Brain pericyte (primary cell): ENCODE measurements around the gene PSME4.
"Not testable (repeated sequence)": the region's sequence is repeated elsewhere in the genome, so short reads cannot be mapped to it uniquely, and the experiment has no call there.

Experiments
- DNase-seq: peaks from one replicate; pipeline ENCODE4 v3.0.0-alpha.2; 2012; ENCODE audit warnings: low read depth, low spot score

Gene PSME4

DNA sequence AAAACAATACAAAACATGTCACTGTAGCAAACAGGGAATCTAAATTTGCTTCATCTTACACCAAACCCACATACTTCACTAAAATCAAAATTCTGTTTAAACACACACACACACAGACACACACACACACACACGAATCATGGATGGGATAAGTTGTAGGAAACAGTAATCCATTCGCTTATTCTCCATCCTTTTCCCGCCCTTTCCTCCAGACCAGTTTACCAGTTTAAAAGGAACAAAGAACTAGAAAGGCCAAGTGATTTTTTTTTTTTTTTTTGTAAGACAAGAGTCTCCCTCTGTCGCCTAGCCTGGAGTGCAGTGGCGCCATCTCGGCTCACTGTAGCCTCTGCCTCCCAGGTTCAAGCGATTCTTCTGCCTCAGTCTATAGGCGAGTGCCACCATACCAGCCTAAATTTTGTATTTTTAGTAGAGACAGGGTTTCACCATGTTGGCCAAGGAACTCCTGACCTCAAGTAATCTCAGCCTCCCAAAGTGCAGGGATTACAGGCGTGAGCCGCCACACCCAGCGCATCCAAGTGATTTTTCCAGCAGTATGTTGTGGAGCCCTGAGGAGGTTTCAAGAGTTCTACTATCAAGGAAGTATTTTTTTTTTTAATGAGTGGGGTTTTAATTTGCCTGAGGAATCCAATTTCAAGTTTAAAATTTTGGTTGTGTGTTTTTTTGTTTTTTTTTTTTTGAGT, 5.7 kb downstream of the PSME4 start:
- DNase-seq: no peak

DNA sequence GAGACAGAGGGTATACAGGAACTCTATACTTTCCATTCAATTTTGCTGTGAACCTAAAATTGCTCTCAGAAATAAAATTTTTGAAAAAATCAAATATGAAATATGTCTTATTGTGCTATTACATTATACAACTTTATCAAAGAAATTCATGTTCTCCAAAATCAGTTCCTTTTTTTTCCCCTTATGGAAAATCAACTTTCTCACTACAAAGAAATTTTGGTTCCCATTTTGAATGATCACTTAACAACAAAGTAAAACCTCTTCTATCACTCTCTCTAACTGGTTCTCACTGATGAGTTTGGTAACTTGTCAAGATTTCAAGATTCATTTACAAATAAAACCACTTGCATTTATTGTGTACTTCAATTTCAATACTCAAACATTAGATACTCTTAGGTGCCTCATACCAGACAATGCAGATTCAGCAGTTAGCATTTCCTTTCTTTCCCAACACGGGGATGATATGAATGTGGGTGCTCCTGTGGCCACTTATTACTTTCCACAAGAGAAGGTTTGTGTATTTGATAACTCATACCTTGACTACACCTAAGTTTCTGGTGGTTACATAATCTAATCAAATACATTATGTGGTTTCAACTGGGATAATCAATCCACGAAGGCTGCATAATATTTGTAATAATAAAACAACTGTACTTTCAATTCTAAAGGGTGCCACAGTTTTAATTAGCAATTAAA, 6.4 kb downstream of the PSME4 start:
- no peak for DNase-seq

DNA sequence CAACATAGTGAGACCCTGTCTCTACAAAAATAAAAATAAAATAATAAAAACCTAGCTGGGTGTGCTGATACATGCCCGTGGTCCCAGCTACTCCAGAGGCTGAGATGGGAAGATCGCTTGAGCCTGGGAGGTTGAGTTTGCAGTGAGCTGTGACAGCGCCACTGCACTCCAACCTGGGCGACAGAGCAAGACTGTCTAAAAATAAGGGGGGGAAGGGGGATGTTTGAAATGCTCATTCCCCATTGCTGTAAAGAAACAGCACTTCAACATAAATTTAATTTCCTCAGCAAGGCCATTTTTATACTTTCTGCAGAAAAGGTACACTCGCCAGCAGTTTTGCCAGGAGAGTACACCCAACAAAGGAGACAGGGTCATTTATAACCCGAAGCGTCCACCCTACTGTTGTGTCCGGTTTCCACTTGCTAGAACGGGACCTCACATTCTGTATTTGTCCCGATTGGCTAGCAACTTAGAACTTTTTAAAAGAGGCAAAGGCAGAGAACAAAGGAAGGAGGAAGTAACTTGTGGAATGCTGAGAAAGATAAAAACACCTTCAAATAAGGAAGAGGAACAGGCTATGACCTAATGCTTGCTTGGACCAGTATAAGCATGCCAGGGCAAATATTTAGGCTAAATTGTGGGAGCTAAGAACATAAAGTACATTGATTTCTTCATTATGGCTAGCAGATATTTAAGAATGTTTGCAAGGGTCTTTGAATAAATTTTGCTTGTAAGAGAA, 9.1 kb downstream of the PSME4 start:
- not testable (repeated sequence) for DNase-seq

DNA sequence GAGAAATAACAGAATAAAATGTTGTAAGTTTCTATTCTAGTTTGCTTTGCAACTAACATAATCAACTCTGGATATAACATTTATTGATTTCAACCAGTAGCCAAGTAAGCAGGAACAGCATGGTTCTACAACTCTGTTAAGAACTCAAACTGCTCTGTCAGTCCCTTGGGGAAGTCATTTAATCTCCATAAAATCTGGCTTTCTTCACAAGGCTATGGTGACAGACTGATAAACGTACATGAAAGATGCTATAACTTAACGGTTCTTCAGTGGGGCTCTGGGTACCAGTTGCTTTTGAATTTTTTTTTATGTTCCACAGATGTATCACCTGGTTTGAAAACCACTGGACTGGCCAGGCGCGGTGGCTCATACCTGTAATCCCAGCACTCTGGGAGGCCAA, 10.3 kb downstream of the PSME4 start:
- DNase-seq: no peak

DNA sequence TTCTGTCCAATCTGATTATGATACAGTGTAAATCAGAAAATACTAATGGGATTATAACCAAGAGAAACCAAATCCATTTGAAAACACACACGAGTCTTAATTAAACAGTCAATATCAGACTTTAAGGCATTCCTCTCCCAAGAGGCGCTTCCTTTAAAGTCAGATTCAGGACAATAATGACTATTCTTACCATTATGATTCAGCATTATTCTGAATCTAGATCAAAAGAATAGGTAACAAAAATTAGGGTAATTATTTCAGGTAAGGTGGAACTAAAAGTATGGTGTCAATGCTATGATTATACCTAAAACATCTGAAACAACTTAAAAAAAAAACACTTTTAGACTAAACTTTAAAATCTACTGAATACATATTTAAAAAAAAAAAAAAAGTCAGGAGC, 12.3 kb downstream of the PSME4 start:
- DNase-seq: no peak

DNA sequence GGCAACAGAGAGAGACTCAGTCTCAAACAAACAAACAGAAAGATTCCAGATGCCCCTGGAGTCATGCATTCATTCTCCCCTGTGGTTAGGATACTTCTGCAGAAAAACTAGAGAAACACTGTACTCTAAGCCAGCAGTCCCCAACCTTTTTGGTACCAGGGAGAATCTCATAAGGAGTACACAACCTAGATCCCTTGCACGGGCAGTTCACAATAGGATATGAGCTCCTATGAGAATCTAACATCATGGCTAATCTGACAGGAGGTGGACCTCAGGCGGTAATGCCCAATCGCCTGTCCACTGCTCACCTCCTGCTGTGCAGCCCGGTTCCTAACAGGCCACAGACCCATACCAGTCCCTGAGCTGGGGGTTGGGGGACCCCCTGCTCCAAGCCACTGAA, 18.3 kb downstream of the PSME4 start:
- DNase-seq: no peak

DNA sequence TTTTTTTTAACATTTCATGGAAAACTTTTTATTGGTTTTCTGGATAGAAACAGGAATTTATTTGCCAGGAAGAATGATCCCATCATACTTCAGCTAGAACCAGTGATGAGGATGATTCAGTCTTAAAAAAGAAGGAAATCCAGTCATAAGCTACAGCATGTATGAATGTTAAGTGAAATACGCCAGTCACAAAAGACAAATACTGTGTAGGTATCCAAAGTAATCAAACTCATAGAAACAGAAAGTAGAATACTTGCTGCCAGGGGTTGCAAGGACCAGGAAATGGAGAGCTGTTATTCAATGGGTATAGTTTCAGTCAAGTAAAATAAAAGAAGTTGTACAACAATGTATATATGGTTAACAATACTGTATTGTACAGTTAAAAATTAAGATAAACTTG, 21.3 kb downstream of the PSME4 start:
- no peak for DNase-seq

DNA sequence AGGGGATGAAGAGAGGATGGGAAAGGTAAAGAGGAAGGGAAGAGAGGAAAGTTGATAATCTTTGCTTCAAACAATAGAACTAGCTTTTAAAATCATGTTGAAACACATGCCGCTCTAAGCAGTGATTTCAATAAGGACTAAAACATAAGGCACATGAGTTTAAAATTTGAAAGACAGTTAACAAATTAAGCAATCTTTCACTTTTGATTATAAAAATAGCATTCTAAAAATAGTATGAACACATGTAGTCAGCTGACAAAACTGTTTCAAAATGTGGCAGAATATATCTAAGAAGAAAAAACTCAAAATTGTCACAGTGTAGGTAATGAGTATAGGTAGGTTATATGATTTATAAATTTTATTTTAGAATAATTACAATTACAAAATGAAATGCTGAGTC, 25.3 kb downstream of the PSME4 start:
- no peak for DNase-seq

DNA sequence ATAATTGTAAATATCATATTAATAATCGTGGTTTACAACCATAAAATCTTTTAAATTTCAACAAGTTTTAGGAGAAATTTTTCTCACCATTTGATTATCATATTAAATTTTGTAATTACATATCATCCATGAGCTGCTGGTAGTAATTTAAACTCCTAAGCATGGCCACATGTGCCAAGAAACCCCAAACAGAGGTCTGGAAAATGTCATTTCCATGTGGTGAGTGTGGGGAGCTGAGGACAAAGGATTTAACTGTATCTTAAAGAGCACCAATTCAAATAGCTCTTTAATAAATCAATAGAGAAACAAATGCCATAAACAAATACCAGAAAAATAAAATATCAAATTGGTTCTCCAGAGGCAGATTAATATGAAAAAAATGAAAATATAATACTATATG, 26.3 kb downstream of the PSME4 start:
- DNase-seq: no peak

DNA sequence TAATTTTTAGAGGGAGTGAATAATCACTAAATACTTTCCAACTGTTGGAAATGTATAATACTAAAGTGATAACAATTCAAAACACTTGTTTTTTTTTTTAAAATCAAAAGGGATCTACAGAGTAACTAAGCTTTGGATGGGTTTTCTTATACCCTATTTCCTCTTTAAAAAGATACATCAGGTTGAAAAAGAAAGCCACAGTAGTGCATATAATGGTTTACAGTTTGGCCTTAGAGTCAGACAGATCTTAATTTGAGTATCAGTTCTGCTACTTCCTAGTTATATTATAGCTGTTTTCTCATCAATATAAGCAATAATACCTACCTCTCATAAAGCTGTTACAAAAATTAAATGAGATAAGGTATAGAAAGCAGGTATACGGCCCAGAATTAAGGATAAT, 28.5 kb downstream of the PSME4 start:
- DNase-seq: no peak

DNA sequence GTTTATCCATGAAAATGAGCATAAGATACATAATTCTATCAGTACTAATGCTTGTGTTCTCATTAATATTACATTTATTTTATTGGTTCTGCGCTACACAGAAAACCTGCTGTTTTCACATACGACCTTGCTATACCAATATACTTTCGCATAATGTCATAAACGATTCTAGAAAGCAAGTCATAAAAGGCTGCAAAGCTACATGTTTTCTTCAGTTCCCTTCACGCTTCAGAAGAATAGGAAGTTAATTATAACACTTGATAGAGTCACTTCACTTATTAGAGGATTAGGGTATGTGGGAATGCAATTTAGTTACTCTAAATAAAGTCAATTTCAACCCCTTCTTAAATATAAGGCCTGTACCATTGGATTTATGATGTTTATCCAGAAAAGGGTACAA, 29.0 kb downstream of the PSME4 start:
- DNase-seq: no peak

DNA sequence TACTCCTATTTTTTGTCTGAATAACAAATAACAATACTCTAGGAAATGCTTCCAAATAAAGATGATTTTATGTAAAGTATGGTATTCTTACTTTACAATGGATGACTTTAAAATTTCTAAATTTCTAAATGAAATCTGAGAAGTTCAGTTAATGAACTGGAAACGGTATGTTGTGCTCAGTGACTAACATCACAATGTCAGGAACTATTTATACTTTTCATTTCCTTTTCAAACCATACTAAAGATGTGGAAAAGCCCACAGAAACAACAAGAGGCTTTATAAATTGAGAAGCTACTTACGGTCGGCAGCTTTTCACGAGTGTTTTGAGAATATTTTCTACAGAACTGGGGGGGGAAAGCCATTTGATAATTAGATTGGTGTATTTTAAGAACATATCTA, 31.1 kb downstream of the PSME4 start:
- DNase-seq: no peak

DNA sequence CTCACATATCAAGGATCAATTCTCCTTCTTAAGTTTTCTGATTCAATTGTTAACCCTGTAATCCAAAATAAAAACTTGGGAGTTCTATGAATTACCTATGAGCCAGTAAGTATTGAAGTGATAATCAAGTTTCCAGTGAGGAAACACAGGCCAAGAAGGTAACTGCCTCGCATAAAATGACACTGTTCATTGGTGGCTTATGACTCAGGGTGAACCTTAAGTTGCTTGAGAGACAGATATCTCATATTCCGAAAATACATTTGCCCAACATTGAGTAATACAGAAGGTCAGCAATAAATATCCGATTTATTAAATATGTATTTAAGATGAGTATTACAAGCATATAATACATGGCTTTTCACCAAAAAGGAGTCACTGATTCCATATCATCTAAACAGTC, 31.9 kb downstream of the PSME4 start:
- no peak for DNase-seq

DNA sequence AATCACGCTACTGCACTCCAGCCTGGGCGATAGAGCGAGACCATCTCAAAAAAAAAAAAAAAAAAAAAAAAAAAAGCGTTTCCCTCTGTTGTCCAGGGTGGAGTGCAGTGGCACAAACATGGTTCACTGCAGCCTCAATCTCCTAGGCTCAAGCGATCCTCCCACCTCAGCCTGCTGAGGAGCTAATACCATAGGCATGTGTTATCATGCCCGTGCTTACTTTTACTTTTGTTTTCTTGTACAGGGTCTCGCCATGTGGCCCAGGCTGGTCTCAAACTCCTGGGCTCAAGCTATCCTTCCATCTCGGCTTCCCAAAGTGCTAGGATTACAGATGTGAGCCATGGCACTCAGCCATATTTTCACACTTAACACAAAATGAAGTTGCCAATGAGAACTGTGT, 37.5 kb downstream of the PSME4 start:
- no peak for DNase-seq

DNA sequence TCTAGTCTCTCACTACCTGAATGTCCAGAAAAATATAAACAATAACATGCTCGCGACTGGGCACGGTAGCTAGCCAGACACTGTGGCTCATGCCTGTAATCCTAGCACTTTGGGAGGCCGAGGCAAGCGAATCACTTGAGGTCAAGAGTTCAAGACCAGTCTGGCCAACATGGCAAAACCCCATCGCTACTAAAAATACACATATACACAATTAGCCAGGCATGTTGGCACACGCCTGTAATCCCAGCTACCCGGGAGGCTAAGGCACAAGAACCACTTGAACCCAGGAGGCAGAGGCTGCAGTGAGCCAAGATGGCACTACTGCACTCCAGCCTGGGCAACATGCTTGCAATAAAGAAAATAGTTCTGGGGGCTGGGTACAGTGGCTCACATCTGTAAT, 44.5 kb downstream of the PSME4 start:
- not testable (repeated sequence) for DNase-seq

DNA sequence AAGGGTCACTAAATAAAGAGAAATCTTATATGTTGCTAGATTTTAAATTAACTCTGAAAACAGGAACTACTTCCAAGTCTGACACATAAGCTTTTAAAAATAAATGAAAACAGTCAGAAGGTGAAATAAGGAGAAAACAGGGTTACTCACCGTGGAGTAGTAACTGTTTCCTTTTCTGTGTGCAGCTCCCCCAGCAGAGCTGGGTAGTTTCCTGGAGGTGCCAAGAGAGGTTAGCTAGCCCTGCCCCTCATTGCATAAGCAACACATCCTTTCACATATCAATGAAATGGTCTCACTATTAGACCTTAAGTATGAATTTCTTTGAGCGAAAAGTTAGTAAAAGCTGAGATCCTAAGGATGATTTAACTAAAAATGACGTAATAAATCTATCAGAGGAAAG, 57.1 kb downstream of the PSME4 start:
- no peak for DNase-seq

DNA sequence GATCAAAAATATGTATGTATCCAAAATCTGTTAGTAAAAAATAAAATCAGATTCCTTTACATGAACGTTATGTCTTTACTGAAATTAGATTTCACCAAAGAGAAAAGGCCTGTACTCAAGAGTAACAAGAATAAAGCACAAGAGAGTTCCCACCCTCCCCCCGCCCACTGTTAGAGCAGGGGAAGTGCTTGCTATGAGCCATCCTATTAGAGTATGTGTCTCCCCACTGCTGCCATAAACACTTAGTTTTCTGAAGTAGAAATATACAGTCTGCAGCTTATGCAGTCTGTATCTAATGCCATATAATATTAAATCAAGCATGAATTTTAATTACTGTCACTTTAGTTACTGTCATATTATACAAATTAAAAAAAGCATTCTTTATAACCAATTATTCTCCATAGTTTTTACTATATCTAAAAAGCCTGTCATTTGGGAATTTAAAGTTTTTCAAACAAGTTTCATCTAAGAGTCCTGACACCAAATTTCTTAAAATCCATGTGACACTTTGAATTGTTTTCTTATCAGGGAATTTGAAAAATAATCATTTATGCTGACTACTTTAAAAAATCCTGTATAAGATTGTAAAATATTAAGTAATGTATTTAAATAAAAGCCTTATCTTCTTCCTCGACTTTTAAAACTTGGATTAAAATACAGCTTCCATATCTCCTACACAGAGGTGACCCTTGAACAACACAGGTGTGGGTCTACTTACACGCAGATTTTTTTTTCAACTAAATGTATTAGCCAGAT, 59.2 kb downstream of the PSME4 start:
- no peak for DNase-seq

DNA sequence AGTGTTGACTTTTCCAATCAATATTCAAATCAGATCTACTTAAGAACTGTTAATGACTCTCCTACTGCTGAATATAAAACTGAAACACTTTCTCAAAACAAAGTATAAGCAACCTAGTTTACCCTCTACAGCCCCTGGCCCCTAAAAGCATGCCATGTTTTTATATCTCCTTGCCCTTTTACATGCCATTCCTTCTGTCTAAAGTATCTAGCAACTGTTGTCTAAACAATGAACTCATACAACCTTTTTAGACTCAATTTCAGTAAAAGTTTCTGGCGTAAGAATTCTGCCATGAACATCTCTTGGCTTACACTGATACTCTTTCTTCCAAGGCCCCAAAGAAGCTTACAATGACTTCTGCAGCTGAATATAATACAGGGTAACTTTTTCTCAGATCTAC, 63.2 kb downstream of the PSME4 start:
- DNase-seq: no peak

DNA sequence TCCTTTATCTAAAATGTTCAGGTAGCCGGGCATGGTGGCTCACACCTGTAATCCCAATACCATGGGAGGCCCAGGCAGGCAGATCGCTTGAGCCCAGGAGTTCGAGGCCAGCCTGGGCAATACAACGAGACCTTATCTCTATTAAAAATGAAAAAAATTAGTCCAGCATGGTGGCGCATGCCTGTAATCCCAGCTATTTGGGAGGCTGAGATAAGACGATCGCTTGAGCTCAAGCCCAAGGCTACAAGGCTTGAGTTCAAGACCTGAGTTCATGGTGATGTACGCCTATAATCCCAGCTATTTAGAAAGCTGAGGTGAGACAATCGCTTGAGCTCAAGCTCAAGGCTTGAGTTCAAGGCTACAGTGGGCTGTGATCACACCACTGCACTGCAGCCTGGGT, 65.4 kb downstream of the PSME4 start:
- DNase-seq: no peak

DNA sequence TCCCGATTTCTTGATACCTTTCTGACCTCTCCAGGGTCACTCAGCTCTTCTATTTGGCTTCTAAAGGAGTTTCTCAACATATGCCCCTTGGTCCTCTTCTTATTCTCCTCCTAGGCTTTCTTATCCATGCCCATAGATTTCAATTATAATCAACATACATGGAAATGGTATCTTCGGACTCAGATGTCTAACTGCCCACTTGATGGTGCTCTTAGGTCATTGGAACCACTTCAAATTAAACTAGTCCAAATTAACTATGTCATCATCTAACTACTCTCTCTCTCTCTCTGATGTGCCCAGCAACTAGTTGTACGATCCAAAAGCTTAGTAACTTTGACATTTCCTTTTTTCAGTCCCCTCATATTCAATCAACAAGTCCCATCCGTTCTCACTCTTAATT, 67.8 kb downstream of the PSME4 start:
- no peak for DNase-seq

DNA sequence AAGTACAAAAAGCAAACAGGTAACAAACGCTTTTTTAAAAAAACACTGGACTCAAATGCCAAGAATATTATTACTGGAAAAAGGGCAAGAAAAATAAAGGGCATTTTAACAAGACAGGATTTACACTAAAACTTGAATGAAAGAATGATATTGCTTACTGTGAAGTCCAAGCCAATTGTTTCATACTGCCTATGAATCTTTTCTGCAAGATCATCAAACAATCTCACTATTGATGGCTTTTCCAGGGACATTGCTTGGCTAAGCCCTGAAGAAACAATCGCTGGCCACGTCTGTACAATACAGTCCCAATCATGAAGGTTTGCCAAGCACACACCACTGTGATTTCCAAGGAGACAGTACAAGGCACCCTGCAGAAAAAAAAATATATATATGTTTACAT, 69.6 kb downstream of the PSME4 start:
- DNase-seq: no peak

DNA sequence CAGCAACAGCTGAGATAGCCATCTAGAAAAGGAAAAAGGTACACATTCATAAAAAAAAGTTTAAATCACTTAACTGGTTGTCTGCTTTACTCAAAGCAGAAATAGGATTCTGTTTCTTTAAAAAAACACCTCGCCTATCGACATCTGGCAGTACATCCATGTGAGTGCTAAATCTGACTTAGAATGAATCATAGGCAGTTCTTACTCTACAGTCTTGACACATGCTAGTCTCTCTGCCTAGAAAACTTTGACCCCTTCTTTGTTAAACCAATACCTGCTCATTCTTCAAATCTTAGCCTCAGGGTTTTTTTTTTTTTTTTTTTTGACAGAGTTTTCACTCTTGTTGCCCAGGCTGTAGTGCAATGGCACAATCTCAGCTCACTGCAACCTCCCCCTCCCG, 73.9 kb downstream of the PSME4 start:
- DNase-seq: no peak
